RPMI7951 (cell line): ENCODE results near the gene PTPN23. TPM values are rescaled to one million over a fixed set of nuclear protein-coding genes. Genes with fewer than 3 reads are reported as not detected.
"Not testable (repeated sequence)": the region's sequence is repeated elsewhere in the genome, so short reads cannot be mapped to it uniquely, and the experiment has no call there.

Source experiments
- DNase-seq: peaks from one replicate; pipeline ENCODE4 v3.0.0-alpha.2; 2012; ENCODE audit warnings: low read depth
- total RNA-seq: library from RNA; depleted of rRNA; stranded (reverse); fragments of >200 nt; shearing (Covaris generic); gene quantifications from 2 replicates; pipeline ENCODE4 v1.2.3, GENCODE V29; 2014; rRNA removed

The PTPN23 gene
- 5.9 and 10.2 TPM in 2 replicates for total RNA-seq

GRCh38 chr3:47380601-47381316 is at the start of gene PTPN23:
PTPN23 (plus strand) TSS chr3:47381021; CDS start chr3:47381097, 76 bp downstream.
- DNase-seq = peak; percentile 98

- no peak for DNase-seq
Measured at GRCh38 chr3:47333907-47334306, 46.9 kb upstream of the PTPN23 start.

GRCh38 chr3:47337656-47338055 is 43.2 kb upstream of the PTPN23 start:
- no peak for DNase-seq

GRCh38 chr3:47339951-47340350 is 40.9 kb upstream of the PTPN23 start:
- DNase-seq = no peak

- no peak for DNase-seq
Measured at GRCh38 chr3:47340866-47341265, 40.0 kb upstream of the PTPN23 start.

- DNase-seq = no peak
Measured at GRCh38 chr3:47342151-47342550, 38.7 kb upstream of the PTPN23 start.

GRCh38 chr3:47342812-47343211 is 38.0 kb upstream of the PTPN23 start:
- DNase-seq = no peak

- DNase-seq = no peak
Measured at GRCh38 chr3:47343471-47343971, 37.3 kb upstream of the PTPN23 start.

- DNase-seq = no peak
Measured at GRCh38 chr3:47344971-47345370, 35.9 kb upstream of the PTPN23 start.

GRCh38 chr3:47347217-47347801 is 33.5 kb upstream of the PTPN23 start:
- peak; percentile 84 for DNase-seq

- no peak for DNase-seq
Measured at GRCh38 chr3:47348411-47349154, 32.2 kb upstream of the PTPN23 start.

- DNase-seq = no peak
Measured at GRCh38 chr3:47355010-47355409, 25.8 kb upstream of the PTPN23 start.

GRCh38 chr3:47356201-47356600 is 24.6 kb upstream of the PTPN23 start:
- DNase-seq = no peak

GRCh38 chr3:47359323-47359722 is 21.5 kb upstream of the PTPN23 start:
- DNase-seq = no peak

GRCh38 chr3:47360110-47360517 is 20.7 kb upstream of the PTPN23 start:
- not testable (repeated sequence) for DNase-seq

- no peak for DNase-seq
Measured at GRCh38 chr3:47362701-47363100, 18.1 kb upstream of the PTPN23 start.

- peak; percentile 89 for DNase-seq
Measured at GRCh38 chr3:47365213-47366153, 15.3 kb upstream of the PTPN23 start.

- DNase-seq = no peak
Measured at GRCh38 chr3:47366833-47367232, 14.0 kb upstream of the PTPN23 start.

- no peak for DNase-seq
Measured at GRCh38 chr3:47367631-47368030, 13.2 kb upstream of the PTPN23 start.

GRCh38 chr3:47370020-47370419 is 10.8 kb upstream of the PTPN23 start:
- DNase-seq = not testable (repeated sequence)
